ENCODE results near the gene MAP4K4.
"Not testable (repeated sequence)": the region's sequence is repeated elsewhere in the genome, so short reads cannot be mapped to it uniquely, and the experiment has no call there.

MAP4K4 gene

DNA sequence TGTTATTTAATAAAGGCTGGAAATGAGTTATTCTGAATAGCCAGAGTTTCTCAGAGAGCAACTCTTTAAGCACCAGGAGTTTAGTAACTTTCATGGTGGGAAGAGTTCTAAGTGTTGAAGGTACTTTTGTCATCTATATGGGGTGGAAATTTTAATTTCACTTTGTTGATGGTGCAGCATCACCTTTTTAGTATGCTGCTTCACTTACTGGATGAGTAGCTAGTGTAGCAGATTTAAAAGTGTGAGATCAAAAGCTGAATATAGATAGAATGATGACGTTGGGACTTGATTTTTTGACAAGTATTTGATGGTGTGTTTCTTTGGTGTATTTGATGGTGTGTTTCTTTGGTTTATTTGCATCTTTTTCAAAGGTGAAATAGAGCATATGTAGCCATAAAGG is 47.3 kb downstream of the MAP4K4 start:
- no peak for DNase-seq

DNA sequence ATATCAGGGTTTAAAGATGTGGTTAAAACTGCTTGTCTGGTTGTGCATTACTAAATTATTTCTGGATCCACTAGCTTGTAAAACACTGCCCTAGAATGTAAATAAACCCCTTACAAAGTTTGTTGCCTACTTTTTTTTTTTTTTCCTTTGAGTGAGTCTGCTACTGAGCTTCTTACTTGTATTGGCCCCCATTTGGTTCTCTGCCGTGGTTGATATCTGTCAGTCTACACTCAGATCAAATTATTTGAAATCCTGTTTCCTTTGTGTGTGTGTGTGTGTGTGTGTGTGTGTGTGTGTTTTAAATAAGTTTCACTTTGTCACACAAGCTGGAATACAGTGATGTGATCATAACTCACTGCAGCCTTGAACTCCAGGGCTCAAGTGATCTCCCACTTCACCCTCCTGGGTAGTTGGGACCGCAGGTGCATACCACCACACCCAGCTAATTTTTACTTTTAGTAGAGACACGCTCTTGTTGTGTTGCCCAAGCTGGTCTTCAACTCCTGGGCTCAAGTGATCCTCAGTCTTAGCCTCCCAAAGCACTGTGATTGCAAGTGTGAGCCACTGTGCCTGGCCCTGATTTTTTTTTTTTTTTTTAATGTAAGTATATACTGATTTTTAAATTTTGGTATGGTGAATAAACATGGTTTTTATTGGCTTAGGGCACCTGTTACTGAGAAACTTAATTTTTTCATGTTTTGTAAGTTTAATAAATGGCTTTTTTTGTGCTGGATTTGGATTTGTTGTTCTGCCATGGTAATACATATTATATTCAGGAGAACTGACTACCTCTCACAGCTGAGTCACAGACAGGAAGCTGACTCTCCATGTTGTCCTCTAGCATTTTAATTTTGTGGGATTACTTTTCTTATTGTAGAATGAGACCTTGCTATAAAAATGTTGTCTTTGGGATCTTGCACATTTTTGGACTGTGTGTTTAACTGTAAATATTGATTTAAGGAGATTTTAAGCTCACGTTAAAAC is 48.5 kb downstream of the MAP4K4 start:
- DNase-seq, result no peak

DNA sequence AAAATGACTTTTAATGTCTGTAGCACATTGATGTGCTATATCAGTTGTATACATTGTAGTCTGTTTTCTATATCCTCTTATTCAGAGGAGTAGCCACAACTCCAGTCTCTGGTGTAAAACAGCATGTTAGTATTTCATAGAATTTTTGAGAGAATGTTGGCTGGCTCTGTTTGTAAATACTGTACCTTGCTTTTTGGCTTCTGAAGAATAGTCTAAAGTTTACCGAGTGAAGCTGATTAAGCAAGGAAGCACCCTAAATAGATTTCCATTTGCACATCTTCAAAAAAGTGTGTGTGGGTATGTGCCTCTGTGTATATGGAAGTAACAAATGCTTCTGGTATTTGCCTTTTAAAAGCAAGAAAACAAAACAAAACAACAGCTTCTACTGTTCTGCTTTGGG is 50.5 kb downstream of the MAP4K4 start:
- DNase-seq, result no peak

DNA sequence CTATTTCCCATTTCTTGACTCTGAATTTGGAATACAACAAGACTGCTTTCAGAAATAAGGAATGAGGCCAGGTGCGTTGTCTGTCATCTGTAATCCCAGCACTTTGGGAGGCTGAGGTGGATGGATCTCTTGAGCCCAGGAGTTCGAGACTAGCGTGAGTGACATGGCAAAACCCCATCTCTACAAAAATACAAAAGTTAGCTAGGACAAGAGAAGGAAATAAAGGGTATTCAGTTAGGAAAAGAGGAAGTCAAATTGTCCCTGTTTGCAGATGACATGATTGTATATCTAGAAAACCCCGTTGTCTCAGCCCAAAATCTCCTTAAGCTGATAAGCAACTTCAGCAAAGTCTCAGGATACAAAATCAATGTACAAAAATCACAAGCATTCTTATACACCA is 51.0 kb downstream of the MAP4K4 start:
- DNase-seq, result not testable (repeated sequence)

DNA sequence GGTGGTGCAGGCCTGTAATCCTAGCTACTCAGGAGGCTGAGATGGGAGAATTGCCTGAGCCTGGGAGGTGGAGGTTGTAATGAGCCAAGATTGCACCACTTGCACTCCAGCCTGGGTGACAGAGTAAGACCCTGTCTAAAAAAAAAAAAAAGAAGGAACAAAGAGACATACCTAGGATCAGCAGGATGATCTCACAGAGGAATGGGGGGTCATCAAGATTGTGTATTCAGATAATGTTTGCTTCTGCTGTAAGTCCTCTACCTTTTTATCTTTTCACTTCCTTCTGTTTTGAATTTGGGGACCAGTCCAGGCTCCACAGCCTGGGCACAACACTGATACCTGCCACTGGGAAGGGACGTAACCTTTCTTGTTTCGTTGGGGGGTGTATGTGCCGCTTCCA is 53.2 kb downstream of the MAP4K4 start:
- DNase-seq, result no peak

DNA sequence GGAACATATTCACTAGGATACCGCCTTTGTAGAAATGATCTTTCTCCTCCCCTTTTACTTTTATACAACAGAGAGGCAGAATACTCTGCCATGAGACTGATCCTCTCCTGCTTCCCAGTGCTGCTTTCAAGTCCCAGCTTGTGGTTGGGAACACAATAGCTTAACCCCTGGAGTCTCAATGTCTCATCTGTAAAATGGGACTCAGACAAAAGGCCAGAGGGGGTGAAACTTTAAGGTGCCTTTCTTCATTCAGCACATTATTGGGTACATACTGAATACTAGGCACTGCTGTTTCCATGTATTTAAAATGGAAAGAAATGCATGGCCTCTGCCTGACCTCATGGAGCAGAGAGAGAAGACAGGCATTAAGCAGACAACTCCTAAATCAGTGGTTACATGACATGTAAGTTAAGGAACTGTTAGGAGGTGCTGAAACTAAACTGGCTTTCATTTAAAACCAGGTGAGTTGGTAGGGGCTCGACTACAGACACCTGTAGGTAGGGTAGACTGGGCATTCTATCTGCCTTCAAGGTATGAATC is 53.8 kb downstream of the MAP4K4 start:
- DNase-seq, result no peak

DNA sequence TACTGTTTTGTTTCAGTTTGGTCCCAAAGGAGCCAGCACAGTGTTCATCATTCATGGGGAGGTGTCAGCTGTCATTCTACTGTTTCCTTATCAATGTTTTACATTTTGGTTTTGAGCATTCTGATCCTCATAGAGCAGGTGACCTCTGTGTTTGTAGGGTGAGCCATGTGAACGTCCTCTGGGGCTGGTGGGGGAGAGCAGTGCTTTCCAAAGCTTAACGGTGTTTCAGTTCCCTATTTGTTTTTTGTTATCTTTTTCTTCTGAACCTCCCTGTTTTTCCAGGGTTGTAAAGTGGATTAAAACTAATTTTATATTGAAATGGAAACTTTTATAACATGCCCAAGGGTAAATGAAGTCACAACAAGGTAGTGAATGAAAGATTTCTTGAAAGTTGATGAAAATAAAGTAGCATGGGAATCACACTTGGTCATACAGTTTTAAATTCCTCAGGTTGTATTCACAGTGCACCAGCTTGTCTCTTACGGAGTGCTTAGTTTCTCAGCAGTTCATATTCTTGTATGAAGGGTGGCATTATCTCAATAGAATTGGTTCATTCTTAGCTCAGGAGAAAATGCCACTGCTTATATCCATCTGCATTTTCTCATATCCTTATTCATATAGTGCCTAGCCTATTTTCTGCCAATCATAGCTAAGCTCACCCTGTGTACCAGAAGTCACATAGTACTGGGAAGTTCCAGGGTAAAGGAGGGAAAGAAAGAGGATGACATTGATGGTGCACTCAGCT is 54.5 kb downstream of the MAP4K4 start:
- DNase-seq, result no peak

DNA sequence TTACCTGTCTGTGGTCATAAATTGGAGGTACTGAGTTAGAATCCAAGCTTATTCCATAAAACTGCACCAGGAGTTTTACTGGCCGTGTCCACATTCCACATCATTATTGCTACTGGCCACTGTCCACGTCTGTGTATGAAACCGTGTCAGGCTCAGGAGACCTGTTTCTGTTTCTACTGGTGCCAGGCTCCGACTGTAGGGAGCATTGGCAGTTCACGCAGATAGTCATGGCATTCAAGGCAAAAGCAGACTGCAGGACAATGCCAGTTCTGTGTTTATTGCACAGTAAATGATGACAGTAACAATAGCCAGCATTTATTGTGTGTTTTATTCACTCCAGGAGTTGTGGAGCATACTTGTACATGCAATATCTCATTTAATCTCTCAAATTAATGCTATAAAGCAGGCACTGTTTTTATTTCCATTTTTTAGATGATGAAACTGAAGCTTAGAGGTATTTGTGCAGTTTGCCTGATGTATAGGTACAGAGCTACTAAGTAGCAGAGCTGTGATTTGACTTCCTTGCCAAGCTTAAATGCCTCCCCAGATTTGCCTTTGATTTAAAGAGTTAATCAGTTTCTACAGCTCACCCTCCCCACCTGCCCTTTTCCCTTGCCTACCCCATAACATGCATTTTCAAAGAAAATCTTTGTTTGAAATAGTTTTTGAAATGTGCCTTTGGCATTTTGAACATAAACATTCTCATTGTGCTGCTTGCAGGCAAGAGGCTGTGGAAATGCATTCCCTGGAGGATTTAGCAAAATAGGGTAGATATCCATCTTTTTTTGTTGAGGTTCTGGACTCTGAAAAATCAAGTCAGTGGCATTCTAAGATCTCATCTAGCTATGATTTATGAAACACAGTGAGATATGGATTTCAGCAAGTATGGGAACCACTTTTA is 55.5 kb downstream of the MAP4K4 start:
- DNase-seq, result no peak

DNA sequence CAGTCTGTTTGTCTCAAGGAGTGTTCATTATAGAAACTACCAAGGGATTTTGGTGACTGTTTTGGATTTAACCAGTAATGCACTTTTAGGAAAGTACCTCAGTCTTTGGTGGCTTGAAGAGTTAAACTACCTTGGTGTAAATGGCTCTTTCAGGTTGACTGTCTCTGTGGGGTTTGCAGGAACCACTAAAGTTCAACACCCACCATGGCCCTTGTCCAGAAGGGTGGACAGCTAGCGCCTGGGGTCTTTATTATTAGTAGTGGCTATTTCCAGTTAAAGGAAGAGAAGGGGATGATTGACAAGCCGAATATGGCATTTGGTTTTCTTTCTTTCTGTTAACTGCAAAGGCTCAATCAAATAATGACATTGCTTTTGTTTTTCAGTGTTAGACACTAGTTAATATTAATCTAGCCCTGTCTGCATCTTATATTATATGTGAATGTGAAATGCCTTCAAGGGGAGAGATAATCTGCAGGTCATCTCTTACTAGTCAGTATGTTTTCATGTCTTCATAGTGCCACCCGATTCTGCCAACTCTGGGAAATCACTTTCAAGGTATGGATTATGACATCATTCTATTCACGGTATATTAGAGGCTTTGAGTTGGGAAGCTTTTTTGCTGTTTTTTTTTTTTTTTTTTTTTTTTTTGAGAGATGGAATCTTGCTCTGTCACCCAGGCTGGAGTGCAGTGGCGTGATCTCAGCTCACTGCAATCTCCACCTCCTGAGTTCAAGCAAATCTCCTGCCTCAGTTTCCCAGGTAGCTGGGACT is 56.4 kb downstream of the MAP4K4 start:
- no peak for DNase-seq

DNA sequence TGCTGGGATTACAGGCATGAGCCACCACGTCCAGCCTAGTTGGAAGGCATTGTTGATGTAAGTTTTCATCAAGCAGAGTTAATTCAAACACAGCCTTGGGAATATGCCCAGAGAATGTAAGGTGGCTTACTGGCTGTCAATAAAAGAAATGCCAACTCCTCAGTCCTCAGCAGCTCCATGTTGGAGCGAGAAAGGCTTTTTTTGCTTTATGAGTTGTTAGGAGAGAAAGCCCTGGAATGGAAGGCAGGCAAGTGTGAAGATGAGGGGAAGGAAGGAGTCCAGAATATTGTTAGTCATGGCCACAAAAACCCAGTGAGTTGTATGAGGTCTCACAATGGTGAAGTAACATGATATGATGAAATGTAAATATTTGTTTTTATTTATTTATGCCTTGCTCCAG is 57.1 kb downstream of the MAP4K4 start:
- DNase-seq, result no peak

DNA sequence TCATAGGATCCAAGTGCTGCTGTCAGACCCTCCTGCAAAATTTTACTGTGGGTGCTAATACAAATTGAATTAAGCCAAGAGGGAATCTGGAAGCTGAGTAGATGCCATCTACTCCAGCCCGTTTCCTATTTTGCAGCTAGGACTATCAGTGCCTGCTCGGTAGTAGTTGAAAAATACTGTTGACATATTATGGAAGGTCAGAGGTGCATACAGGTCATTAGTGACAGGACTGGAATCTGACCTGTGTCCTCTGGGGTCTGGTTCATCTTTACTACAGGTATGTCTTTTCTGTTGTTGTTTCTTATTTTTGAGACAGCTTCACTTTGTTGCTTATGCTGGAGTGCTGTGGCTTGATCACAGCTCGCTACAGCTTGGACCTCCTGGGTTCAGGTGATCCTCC is 58.8 kb downstream of the MAP4K4 start:
- no peak for DNase-seq

DNA sequence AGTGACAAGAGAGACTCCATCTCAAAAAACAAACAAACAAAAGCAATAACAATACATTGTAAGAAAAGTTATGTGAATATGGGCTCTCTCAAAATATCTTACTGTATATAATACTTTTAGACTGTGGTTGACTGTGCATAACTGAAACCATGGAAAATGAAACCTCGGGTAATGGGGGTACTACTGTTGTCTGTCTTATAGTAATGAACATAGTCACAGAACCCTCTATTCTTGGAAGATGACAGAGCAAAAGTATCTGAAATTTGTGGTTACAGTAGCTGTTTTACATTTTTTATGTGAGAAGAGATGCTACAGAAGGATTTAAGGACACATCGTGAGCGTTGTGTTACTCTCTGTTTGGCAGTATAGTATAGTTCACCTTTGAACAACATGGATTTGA is 60.5 kb downstream of the MAP4K4 start:
- no peak for DNase-seq

DNA sequence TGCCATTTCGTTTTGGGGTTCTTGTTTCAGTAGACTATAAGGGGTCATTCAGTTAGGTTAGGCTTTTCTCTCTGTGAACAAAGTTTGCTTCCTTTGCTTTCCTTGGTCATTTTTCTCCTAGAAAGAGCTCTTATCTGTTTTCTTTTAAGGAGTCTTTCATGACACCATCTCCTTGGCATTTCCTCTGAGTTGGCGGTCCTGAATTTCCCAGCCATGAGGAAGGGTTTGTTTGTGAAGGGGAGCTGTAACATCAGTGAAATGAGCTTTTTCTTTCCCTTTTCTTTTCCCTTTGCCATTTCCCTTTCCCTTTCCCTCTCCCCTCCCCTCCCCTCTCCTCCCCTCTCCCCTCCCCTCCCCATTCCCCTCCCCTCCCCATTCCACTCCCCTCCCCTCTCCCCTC is 61.7 kb downstream of the MAP4K4 start:
- DNase-seq, result no peak

DNA sequence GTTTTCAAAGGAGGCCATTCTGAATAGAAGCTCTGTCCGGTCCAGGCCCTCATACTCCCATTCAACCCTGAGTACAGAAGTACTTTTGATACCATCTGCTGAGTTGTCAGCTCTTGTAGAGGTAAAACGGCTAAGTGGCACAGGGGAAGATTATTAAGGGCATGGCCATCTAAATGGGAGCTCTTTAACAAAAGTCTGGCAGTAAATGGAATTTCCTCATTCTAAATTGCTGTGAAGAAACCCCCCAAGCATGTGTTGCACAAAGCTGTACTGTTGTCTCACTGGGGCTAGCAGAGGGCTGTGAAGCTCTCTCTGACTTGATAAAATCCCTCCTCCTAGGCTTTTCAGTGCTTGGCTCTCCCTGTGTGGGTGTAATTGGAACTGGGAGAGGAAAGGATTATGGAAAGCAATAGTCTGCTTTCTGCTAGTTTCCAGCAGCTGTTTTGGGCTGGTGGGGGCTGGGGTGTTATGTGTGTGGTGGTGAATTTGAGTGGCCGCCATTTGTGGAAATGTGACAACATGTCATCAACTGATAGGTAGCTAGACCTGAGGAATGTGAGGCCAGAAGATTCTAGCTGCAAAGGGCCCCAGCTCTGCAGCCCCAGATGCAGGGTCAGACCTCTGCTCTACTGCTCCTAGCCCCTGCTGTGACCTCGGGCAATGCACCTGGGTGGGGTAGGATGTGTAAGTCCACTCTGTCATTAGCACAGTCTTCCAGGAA is 65.1 kb downstream of the MAP4K4 start:
- DNase-seq, result no peak

DNA sequence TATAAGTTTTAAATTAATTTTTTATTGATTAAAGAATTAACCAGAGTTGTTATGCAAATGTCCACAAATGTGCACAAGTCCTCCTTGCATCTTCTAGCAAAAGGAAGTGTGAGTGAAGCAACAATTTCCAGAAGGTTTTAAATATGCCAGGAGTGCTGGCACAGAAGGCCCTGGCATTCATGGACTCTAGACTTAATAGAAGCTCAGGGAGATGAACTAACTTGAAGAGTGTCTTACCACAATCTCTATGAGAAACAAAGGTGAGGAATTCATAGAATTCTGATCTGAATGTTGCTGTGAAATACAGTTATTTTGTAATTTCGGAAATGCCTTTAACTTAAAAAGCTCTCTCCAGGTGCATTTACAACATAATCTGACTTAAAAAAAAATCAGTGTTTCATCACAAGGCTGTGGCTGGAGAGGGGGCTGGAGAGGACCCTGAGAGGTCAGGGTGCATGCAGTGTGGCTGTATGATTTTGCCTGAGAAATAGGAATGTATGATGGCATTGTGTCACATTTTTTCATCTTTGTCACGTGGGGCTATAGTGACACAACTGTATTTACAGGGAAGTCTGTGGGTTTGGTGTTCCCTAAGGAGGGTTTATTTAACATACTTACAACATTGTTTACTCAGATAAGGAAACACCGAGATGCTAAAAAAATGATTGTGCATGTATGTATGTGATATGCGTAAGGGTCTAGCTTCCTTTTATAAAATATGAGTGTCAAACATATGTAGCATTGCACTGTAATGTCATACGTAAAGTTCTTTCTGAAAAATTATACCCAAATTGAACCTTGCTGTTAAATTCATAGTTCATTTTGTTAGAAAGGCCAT is 66.2 kb downstream of the MAP4K4 start:
- DNase-seq, result no peak

DNA sequence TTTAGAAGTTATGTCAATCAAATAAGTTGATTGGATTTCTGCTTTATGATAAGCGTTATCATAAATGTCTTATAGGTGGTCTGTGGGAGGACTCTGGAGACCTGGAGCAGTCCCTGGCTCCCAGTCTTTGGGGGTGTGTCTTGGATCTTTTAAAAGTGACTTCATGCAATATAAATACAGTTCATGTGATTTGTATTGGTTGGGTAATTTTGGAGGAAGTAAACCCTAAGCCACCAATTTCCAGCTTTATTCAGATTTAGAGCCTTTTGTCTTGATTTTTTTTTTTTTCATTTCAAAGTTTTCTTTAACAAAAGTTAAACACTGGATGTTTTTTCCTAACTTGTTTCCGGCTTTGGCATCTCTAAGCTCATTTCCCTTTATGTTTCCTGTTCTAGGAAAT is 68.8 kb downstream of the MAP4K4 start:
- DNase-seq, result no peak

DNA sequence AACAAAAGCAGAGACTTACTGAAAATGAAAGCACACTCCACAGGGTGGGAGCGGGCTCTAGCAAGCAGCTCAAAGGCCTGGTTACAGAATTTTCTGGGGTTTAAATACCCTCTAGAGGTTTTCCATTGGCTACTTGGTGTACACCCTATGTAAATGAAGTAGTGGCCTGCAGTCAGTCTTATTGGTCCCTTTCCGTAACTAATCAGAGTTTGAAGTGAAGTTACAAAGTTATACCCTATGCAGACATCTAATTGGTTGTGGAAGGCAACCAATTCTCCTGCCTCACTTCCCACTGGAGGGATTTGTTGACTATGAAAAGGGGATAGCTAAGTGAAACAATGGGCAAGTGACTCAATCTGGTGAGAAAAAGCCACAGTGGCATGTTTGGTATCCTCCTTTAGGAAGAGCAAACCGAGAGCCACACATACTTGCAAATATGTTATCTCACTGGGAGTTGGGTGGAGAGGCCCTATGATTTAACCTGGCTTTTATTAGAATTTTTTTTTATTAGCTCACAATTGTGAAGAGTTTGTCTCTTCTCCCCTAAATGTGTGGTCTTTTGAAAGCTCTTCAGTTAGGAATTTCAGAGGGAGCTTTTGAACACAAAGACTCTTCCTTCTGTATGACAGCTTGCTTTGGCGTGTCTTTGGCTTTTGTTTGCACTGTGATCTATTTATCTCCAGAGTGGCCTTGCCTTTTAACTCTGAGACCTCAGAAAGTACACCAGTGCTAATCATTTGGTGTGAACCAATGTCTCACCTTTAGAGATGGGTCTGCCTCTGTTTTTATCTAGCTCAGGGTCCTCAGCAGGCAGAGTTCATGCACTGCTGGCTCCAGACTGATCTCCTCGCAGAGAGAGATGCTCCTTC is 69.6 kb downstream of the MAP4K4 start:
- no peak for DNase-seq

DNA sequence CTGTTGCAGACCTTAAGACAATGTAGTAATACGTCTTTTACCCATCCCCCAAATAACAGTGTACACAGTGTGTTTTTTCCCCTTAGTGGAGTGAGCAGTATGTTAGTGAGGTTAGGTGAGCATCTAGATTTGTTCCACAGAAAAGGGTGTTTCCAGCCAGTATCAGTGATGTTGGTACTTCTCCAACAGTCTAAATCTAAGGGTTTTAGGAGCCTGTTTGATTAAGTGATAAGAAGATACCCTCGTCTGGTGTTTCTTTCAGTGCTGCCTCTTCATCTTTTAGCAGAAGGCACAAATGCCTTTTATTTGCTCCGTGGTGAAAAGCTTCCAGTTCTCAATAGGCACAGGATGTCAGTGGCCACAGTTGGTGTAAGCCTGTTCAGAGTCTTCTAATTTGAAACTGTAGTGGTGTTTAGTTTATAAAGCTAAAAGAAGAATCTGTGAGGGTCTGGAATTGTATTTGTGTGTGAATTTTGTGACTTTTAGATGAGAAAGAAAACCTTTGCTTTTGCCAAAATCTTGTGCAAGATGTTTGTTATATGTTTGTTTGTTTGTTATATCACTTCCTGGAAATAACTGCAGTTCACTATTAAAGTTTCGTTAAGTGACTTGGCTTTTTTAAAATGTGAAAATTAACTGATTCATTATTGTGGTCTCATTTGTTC is 71.2 kb downstream of the MAP4K4 start:
- peak in 4 of 6 experiments; percentile 9 to 49 (median 31) for DNase-seq

DNA sequence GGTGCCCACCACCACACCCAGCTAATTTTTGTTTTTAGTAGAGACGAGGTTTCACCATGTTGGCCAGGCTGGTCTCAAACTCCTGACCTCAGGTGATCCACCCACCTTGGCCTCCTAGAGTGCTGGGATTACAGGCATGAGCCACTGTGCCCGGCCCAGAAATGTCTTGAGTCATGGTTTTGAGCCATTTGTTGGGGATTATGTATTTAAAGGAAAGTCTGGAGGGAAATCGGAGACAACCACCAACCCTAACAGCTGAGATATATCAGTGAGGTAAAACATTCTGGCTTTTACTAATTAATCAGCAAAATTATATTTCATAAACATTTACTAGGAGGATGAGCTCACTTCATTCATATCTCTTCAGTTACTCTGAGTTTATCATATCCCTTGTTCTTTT is 72.2 kb downstream of the MAP4K4 start:
- not testable (repeated sequence) for DNase-seq
